Trophoblast cell (in vitro differentiated cells and primary cell): Measurements from ENCODE around the gene DAB2.

Source experiments
- DNase-seq, 2 donors: peaks; one replicate each; pipeline ENCODE4 v3.0.0-alpha.2; 2016
- H2AFZ ChIP-seq: 2 replicates; pipeline ENCODE4 v1.6.1; 2013; ENCODE audit warnings: low read length, moderate library complexity, mild to moderate bottlenecking; ENCODE audit not compliant: insufficient read depth, poor library complexity
- H2AK5ac ChIP-seq: 2 replicates; pipeline ENCODE4 v1.6.1; 2013; ENCODE audit warnings: mild to moderate bottlenecking, low read length
- H2BK120ac ChIP-seq: 2 replicates; pipeline ENCODE4 v1.6.1; 2013; ENCODE audit warnings: low read length, mild to moderate bottlenecking, moderate library complexity; ENCODE audit not compliant: insufficient read depth, poor library complexity
- H2BK12ac ChIP-seq: 2 replicates; pipeline ENCODE4 v1.6.1; 2013; ENCODE audit warnings: mild to moderate bottlenecking, low read length, moderate library complexity
- H2BK5ac ChIP-seq: 2 replicates; pipeline ENCODE4 v1.6.1; 2013; ENCODE audit warnings: low read length, low read depth, moderate library complexity, mild to moderate bottlenecking; ENCODE audit not compliant: poor library complexity
- H3K14ac ChIP-seq: 2 replicates; pipeline ENCODE4 v1.6.1; 2013; ENCODE audit warnings: mild to moderate bottlenecking, low read length
- H3K18ac ChIP-seq: 2 replicates; pipeline ENCODE4 v1.6.1; 2013; ENCODE audit warnings: mild to moderate bottlenecking, low read length
- H3K23ac ChIP-seq: 2 replicates; pipeline ENCODE4 v1.6.1; 2013; ENCODE audit warnings: low read length
- H3K27ac ChIP-seq: 2 replicates; pipeline ENCODE4 v1.5.1; 2013; ENCODE audit warnings: low read depth, mild to moderate bottlenecking, inconsistent platforms, low read length, moderate library complexity
- H3K27me3 ChIP-seq: 2 replicates; pipeline ENCODE4 v1.6.1; 2013; ENCODE audit warnings: inconsistent platforms, mild to moderate bottlenecking, low read length, moderate library complexity; ENCODE audit not compliant: insufficient read depth
- H3K36me3 ChIP-seq, 2 experiments: 1 replicate in 1 of 2; 2 replicates in 1 of 2; pipeline ENCODE4 v1.6.1; 2013; ENCODE audit warnings: low read length in 2 of 2, mild to moderate bottlenecking in 2 of 2, moderate library complexity in 1 of 2; ENCODE audit not compliant: insufficient read depth in 2 of 2, control insufficient read depth in 1 of 2
- H3K4ac ChIP-seq: 2 replicates; pipeline ENCODE4 v1.6.1; 2013; ENCODE audit warnings: low read depth, mild to moderate bottlenecking, low read length, moderate library complexity
- H3K4me1 ChIP-seq, 2 experiments: 1 replicate in 1 of 2; 2 replicates in 1 of 2; pipeline ENCODE4 v1.6.1; 2013; ENCODE audit warnings: low read length in 2 of 2, mild to moderate bottlenecking in 2 of 2, moderate library complexity in 1 of 2; ENCODE audit not compliant: insufficient read depth in 2 of 2, control insufficient read depth in 1 of 2
- H3K4me2 ChIP-seq: 2 replicates; pipeline ENCODE4 v1.6.1; 2013; ENCODE audit warnings: inconsistent platforms, mild to moderate bottlenecking, low read length, moderate library complexity
- H3K4me3 ChIP-seq: 2 replicates; pipeline ENCODE4 v1.5.1; 2013; ENCODE audit warnings: mild to moderate bottlenecking, low read depth, low read length, inconsistent platforms
- H3K79me1 ChIP-seq: one replicate; pipeline ENCODE4 v1.6.1; 2013; ENCODE audit warnings: low read length
- H3K79me2 ChIP-seq: 2 replicates; pipeline ENCODE4 v1.6.1; 2013; ENCODE audit warnings: low read length, mild to moderate bottlenecking; ENCODE audit not compliant: control insufficient read depth, insufficient read depth, poor library complexity
- H3K9ac ChIP-seq: 2 replicates; pipeline ENCODE4 v1.6.1; 2013; ENCODE audit warnings: mild to moderate bottlenecking, low read length
- H3K9me3 ChIP-seq: 2 replicates; pipeline ENCODE4 v1.6.1; 2013; ENCODE audit warnings: low read depth, mild to moderate bottlenecking, control low read depth, inconsistent platforms, low read length; ENCODE audit not compliant: insufficient read depth
- H4K12ac ChIP-seq: 2 replicates; pipeline ENCODE4 v1.6.1; 2013; ENCODE audit warnings: low read depth, mild to moderate bottlenecking, low read length, moderate library complexity
- H4K8ac ChIP-seq: 2 replicates; pipeline ENCODE4 v1.6.1; 2013; ENCODE audit warnings: low read depth, mild to moderate bottlenecking, low read length, moderate library complexity
- H4K91ac ChIP-seq: one replicate; pipeline ENCODE4 v1.6.1; 2013; ENCODE audit warnings: low read depth, mild to moderate bottlenecking, low read length, moderate library complexity
- WGBS: extraction: QIAGEN DNeasy Blood & Tissue Kit; methylation state at CpG from one replicate; pipeline ENCODE4 v1.1.7; 2013; ENCODE audit warnings: missing lambda C conversion rate; ENCODE audit not compliant: insufficient read length, insufficient coverage; ENCODE audit errors: extremely low coverage; 5-methylcytosine and 5-hydroxymethylcytosine counted together

DAB2 gene

DNA sequence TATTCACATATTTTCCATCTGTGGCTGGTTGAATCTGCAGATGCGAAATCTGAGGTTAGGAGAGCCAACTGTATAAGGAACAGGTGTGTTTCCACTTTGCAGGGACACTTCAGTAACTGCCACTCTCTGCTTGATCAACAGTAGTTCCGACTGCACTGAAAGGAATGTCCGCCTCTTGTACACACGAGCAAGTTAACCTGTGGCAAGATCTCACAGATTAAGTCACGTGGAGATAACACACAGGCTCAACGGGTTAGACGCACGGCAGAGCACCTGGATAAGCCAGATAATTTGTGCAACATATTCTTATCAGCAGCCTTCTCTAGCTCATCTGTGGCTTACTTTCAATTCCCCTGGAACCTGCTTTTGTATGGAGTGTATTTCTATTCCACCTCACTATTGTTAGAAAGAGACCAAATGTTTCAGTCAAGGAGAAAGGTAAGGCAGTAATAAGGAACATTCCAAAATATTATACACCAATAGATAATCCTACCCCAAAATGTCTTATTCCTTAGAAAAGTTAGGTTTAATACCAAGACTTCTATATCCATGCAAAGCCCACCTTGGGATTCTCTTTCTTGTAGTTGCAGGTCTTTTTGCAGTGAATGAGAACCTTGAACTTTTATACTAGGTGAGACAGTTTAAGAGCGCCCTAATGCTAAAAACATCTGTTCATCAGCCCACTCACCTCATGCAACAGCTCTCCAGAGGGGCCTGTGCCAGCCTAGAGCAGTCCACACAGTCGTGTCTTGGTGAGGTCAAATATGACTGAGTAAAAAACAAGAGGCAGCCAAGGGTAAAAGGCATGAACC, 54.0 kb downstream of the DAB2 start:
- no peak overlapping the region for H2AK5ac ChIP-seq
- no peaks in the 10 kb centered on the region for H3K79me1 ChIP-seq
- H3K4me1 ChIP-seq = peaks cover 2 to 6% of the 10 kb centered on the region in 2 experiments
- no CpG with 5 or more reads among the region's 10 CpGs for WGBS
- H3K9me3 ChIP-seq = no peaks in the 10 kb centered on the region
- H3K4ac ChIP-seq = no peak overlapping the region
- H3K36me3 ChIP-seq = peaks cover 0 to 3% of the 10 kb centered on the region in 2 experiments
- no peak overlapping the region for H2BK12ac ChIP-seq
- no peak overlapping the region for H3K4me2 ChIP-seq
- H4K12ac ChIP-seq = no peak overlapping the region
- no peak overlapping the region for H3K18ac ChIP-seq
- DNase-seq = peak; percentile 95 to 97
- H3K23ac ChIP-seq = no peak overlapping the region
- H3K27me3 ChIP-seq = no peaks in the 10 kb centered on the region
- no peak overlapping the region for H3K9ac ChIP-seq
- no peak overlapping the region for H4K91ac ChIP-seq
- H2BK120ac ChIP-seq = peak overlapping the region; percentile 31
- H2AFZ ChIP-seq = no peak overlapping the region
- no peak overlapping the region for H3K4me3 ChIP-seq
- no peak overlapping the region for H3K27ac ChIP-seq
- no peak overlapping the region for H4K8ac ChIP-seq
- no peak overlapping the region for H2BK5ac ChIP-seq
- H3K79me2 ChIP-seq = no peaks in the 10 kb centered on the region
- H3K14ac ChIP-seq = no peak overlapping the region

DNA sequence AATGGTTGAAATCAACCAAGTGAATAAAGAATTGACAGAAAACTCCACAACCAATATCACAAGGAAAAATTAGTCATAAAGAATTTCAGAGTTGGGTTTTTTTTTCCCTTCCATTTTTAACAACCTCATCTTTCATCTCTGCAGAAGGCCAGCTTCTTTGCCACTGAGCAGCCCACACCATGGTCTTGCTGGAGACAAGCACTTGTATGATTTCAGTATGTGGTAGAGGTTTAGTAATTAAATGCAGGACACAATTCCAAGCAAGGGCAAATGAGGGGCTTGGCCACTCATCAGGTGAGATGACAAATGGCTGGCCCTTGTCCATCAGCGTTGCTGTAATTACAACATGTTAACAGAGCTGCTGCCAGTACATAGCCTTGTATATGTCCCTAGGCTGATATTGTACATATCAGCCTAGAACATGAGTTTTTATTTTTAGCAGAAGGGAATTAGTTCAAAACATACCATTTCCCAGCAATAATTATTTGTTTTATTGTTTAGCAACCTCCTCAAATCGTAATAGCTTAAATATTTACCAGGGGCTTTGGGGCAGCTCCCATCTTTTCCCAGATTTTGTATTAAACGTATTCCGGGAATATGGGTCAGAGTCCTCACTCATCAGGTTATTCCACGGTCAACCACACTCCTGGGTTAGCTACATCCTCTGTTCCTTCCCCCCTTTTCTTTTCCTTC, 55.5 kb downstream of the DAB2 start:
- H3K4me3 ChIP-seq = no peak overlapping the region
- no peaks in the 10 kb centered on the region for H3K79me2 ChIP-seq
- no peak overlapping the region for H3K4ac ChIP-seq
- no peak overlapping the region for H3K9ac ChIP-seq
- H3K18ac ChIP-seq = no peak overlapping the region
- H3K27ac ChIP-seq = no peak overlapping the region
- peaks cover 2 to 8% of the 10 kb centered on the region in 2 experiments for H3K4me1 ChIP-seq
- no CpG with 5 or more reads among the region's 5 CpGs for WGBS
- no peaks in the 10 kb centered on the region for H3K9me3 ChIP-seq
- no peaks in the 10 kb centered on the region for H3K36me3 ChIP-seq
- H2BK12ac ChIP-seq = peak overlapping the region; percentile 58
- H3K79me1 ChIP-seq = no peaks in the 10 kb centered on the region
- H4K8ac ChIP-seq = no peak overlapping the region
- H2BK120ac ChIP-seq = no peak overlapping the region
- H4K91ac ChIP-seq = no peak overlapping the region
- no peak overlapping the region for H4K12ac ChIP-seq
- no peak for DNase-seq
- no peak overlapping the region for H3K14ac ChIP-seq
- peak overlapping the region; percentile 13 for H3K23ac ChIP-seq
- H3K4me2 ChIP-seq = no peak overlapping the region
- no peak overlapping the region for H2AFZ ChIP-seq
- no peak overlapping the region for H2AK5ac ChIP-seq
- H2BK5ac ChIP-seq = no peak overlapping the region
- no peaks in the 10 kb centered on the region for H3K27me3 ChIP-seq

DNA sequence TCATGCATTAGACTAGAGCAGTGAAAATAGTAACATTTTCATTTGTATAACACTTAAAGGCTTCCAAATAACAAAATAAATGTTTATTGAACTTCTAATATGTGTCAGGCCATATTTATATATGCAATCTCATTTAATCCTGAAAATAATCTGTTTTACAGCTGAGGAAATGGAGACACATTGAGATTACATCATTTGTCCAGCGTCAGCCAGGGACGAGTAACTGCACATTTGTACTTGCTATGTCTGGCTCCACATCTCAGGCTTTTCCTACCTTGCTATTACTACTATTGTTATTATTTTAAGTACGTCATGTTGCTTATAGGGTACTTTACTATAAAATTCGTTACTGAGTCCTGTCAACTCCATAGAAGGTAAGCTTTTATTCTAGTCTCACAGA, 56.7 kb downstream of the DAB2 start:
- Histone ChIP-seq H4K12ac (no peak overlapping the region), H2AFZ (no peak overlapping the region), H4K91ac (no peak overlapping the region), H4K8ac (no peak overlapping the region), H3K18ac (no peak overlapping the region), H3K4me1 (peaks cover 2 to 8% of the 10 kb centered on the region in 2 experiments), H2BK5ac (no peak overlapping the region), H2AK5ac (no peak overlapping the region), H2BK12ac (no peak overlapping the region), H3K27me3 (no peaks in the 10 kb centered on the region), H3K9ac (no peak overlapping the region), H3K36me3 (no peaks in the 10 kb centered on the region), H3K14ac (no peak overlapping the region), H3K79me1 (no peaks in the 10 kb centered on the region), H2BK120ac (no peak overlapping the region), H3K27ac (no peak overlapping the region), H3K4me2 (no peak overlapping the region), H3K23ac (no peak overlapping the region), H3K4ac (no peak overlapping the region), H3K9me3 (no peaks in the 10 kb centered on the region), H3K4me3 (no peak overlapping the region), H3K79me2 (no peaks in the 10 kb centered on the region)
- no peak for DNase-seq
- no CpG with 5 or more reads among the region's 4 CpGs for WGBS

DNA sequence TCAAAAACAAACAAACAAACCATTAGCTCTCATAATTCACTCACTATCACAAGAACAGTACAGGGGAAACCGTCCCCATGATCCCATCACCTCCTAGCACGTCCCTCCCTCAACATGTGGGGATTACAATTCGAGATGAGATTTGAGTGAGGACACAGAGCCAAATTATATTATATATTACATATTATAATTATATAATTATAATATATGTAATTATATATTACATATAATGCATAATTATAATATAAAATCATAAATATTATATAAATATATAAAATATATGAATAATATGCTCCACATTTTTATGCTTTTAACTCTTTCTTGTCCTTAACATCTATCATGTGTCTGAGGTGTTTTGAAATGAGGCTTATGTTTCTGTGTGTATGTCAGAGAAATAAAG, 57.1 kb downstream of the DAB2 start:
- H3K18ac ChIP-seq = no peak overlapping the region
- H3K4me1 ChIP-seq = peaks cover 2 to 8% of the 10 kb centered on the region in 2 experiments
- no peak overlapping the region for H3K14ac ChIP-seq
- H2AK5ac ChIP-seq = no peak overlapping the region
- no peak overlapping the region for H3K23ac ChIP-seq
- no peaks in the 10 kb centered on the region for H3K9me3 ChIP-seq
- no peak overlapping the region for H2BK5ac ChIP-seq
- H3K4ac ChIP-seq = no peak overlapping the region
- no peaks in the 10 kb centered on the region for H3K36me3 ChIP-seq
- H3K79me1 ChIP-seq = no peaks in the 10 kb centered on the region
- H4K12ac ChIP-seq = no peak overlapping the region
- H3K79me2 ChIP-seq = no peaks in the 10 kb centered on the region
- H4K8ac ChIP-seq = no peak overlapping the region
- H2BK12ac ChIP-seq = no peak overlapping the region
- no peak overlapping the region for H3K4me2 ChIP-seq
- no peak for DNase-seq
- H4K91ac ChIP-seq = no peak overlapping the region
- no peak overlapping the region for H3K9ac ChIP-seq
- H2AFZ ChIP-seq = no peak overlapping the region
- no peak overlapping the region for H3K4me3 ChIP-seq
- no CpG with 5 or more reads among the region's 3 CpGs for whole genome bisulfite sequencing
- H3K27ac ChIP-seq = no peak overlapping the region
- no peaks in the 10 kb centered on the region for H3K27me3 ChIP-seq
- no peak overlapping the region for H2BK120ac ChIP-seq
